Measurements from ENCODE around the gene TTC7B. TPM values are rescaled to one million over a fixed set of nuclear protein-coding genes. Genes with fewer than 3 reads are reported as not detected.

The TTC7B gene
- total RNA-seq, 1 experiment from 2014 or later, result 70.6 TPM

GRCh38 chr14:90666571-90666970, 149.7 kb downstream of the TTC7B start (continued):
- TF ChIP-seq CTCF (IDR thresholded peaks at IDR 0.05 in 2 of 3, conservative IDR thresholded peaks at IDR 0.05 in 1 of 3; ENCODE audit: borderline replicate concordance in 1 of 3, insufficient read depth in 1 of 3, low read depth in 2 of 3, low read length in 2 of 3), result no peak
- no peak for TF ChIP-seq ZNF274 (IDR thresholded peaks at IDR 0.05; ENCODE audit: low read depth, low read length)
- no peak for TF ChIP-seq POLR2AphosphoS5 (IDR thresholded peaks at IDR 0.05; ENCODE audit: low read depth, low read length)
- no peak for TF ChIP-seq EZH2 (IDR thresholded peaks at IDR 0.05)
- no peak for TF ChIP-seq CBX3 (IDR thresholded peaks at IDR 0.05; ENCODE audit: low read depth)
- TF ChIP-seq POLR2A (IDR thresholded peaks at IDR 0.05; ENCODE audit: borderline replicate concordance, extremely low read depth, insufficient read depth, insufficient read length), result no peak
- TF ChIP-seq TCF7L2 (IDR thresholded peaks at IDR 0.05; ENCODE audit: borderline replicate concordance, extremely low read depth, insufficient read depth, insufficient read length), result no peak

GRCh38 chr14:90665321-90666000, 150.8 kb downstream of the TTC7B start:
- H2AFZ ChIP-seq (ENCODE audit: low read depth, low read length, poor library complexity, severe bottlenecking), result no peak overlapping the region
- no peak for ATAC-seq
- H3K27me3 ChIP-seq (ENCODE audit: insufficient read depth, low read length), result no peaks in the 10 kb centered on the region
- H3K9me3 ChIP-seq (ENCODE audit: control insufficient read depth in 1 of 2, insufficient read depth in 1 of 2, low read depth in 1 of 2, low read length in 2 of 2), result no peaks in the 10 kb centered on the region
- no peak overlapping the region for H3K4me3 ChIP-seq (replicated peaks in 1 of 2; ENCODE audit: low read depth in 1 of 2, low read length in 2 of 2)
- no peaks in the 10 kb centered on the region for H3K9me2 ChIP-seq (ENCODE audit: insufficient read depth)
- CTCF ChIA-PET, result no interaction called here
- RAD21 ChIA-PET (ENCODE audit: low non-redundant PET in 1 of 2, low total read pairs in 2 of 2, uncharacterized antibody in 2 of 2, unreplicated experiment in 2 of 2), result no interaction called here
- no peak for TF ChIP-seq MAX (IDR thresholded peaks at IDR 0.05)
- no peak for TF ChIP-seq CBX3 (IDR thresholded peaks at IDR 0.05; ENCODE audit: low read depth)
- no peak for TF ChIP-seq SIN3A (IDR thresholded peaks at IDR 0.05; ENCODE audit: low read depth)
- TF ChIP-seq TCF7L2 (IDR thresholded peaks at IDR 0.05; ENCODE audit: borderline replicate concordance, extremely low read depth, insufficient read depth, insufficient read length), result no peak
- TF ChIP-seq POLR2AphosphoS5 (IDR thresholded peaks at IDR 0.05; ENCODE audit: low read depth, low read length), result no peak
- TF ChIP-seq YY1 (IDR thresholded peaks at IDR 0.05; ENCODE audit: extremely low read depth, insufficient replicate concordance, low read depth, low read length), result no peak
- BruUV-seq (replicated peaks), result no TSS peak
- intact Hi-C loops (cut with micrococcal nuclease), result no loop called here
- no peak overlapping the region for H3K27ac ChIP-seq (ENCODE audit: low read depth, low read length)
- H3K9ac ChIP-seq (ENCODE audit: low read length), result no peak overlapping the region
- POLR2A ChIA-PET, result no interaction called here
- no peaks in the 10 kb centered on the region for H3K79me2 ChIP-seq (ENCODE audit: insufficient read depth, low read length)
- no peak for DNase-seq (ENCODE audit: low read depth, low spot score)
- H3K4me2 ChIP-seq (ENCODE audit: low read length), result no peak overlapping the region
- H3K4me1 ChIP-seq (ENCODE audit: control insufficient read depth in 1 of 2, insufficient read depth in 2 of 2, low read length in 2 of 2), result no peaks in the 10 kb centered on the region
- H3K36me3 ChIP-seq (ENCODE audit: control insufficient read depth in 1 of 2, insufficient read depth in 2 of 2, low read length in 2 of 2), result no peaks in the 10 kb centered on the region
- H4K20me1 ChIP-seq (ENCODE audit: insufficient read depth), result no peaks in the 10 kb centered on the region
